ENCODE measurements around the gene ROR1. TPM values are rescaled to one million over a fixed set of nuclear protein-coding genes. Genes with fewer than 3 reads are reported as not detected.

Gene ROR1
- total RNA-seq, 6 experiments from 2014 or later = 7.4 to 9.4 (median 8.9) TPM

GRCh38 chr1:63871463-63871862 lies 97.6 kb downstream of the ROR1 start:
- Mint-ChIP-seq H3K4me3 (no peak overlapping the region), H3K9me3 (no peaks in the 10 kb centered on the region), H3K4me1 (ENCODE audit: low read depth) (peaks cover 51% of the 10 kb centered on the region), H3K36me3 (ENCODE audit: low read depth) (no peaks in the 10 kb centered on the region), H3K27ac (no peak overlapping the region), H3K27me3 (ENCODE audit: insufficient read depth) (no peaks in the 10 kb centered on the region; the same call in 1 of the 2 replicates)
- no peak for DNase-seq
- no peak for TF ChIP-seq CTCF (IDR thresholded peaks at IDR 0.05)

- no peaks in the 10 kb centered on the region for H3K9me3 Mint-ChIP-seq
- peak overlapping the region; percentile 71 for H3K4me3 Mint-ChIP-seq
- peaks cover 61% of the 10 kb centered on the region for H3K4me1 Mint-ChIP-seq (ENCODE audit: low read depth)
- TF ChIP-seq CTCF (IDR thresholded peaks at IDR 0.05) = no peak; the same call in 1 of the 2 replicates
- no peaks in the 10 kb centered on the region; the same call in 1 of the 2 replicates for H3K27me3 Mint-ChIP-seq (ENCODE audit: insufficient read depth)
- peak; percentile 84 for DNase-seq
- H3K27ac Mint-ChIP-seq = peak overlapping the region; percentile 82
- no peaks in the 10 kb centered on the region for H3K36me3 Mint-ChIP-seq (ENCODE audit: low read depth)
Measured at GRCh38 chr1:63873751-63874150, 99.9 kb downstream of the ROR1 start.

GRCh38 chr1:63874278-63874880 lies 100.6 kb downstream of the ROR1 start:
- peak overlapping the region; percentile 71 for H3K4me3 Mint-ChIP-seq
- no peaks in the 10 kb centered on the region; the same call in 1 of the 2 replicates for H3K27me3 Mint-ChIP-seq (ENCODE audit: insufficient read depth)
- H3K36me3 Mint-ChIP-seq (ENCODE audit: low read depth) = no peaks in the 10 kb centered on the region
- TF ChIP-seq CTCF (IDR thresholded peaks at IDR 0.05) = peak; percentile 13; the same call in 1 of the 2 replicates
- H3K27ac Mint-ChIP-seq = peak overlapping the region; percentile 82
- DNase-seq = peak; percentile 38
- H3K4me1 Mint-ChIP-seq (ENCODE audit: low read depth) = peaks cover 67% of the 10 kb centered on the region
- H3K9me3 Mint-ChIP-seq = no peaks in the 10 kb centered on the region

DNA sequence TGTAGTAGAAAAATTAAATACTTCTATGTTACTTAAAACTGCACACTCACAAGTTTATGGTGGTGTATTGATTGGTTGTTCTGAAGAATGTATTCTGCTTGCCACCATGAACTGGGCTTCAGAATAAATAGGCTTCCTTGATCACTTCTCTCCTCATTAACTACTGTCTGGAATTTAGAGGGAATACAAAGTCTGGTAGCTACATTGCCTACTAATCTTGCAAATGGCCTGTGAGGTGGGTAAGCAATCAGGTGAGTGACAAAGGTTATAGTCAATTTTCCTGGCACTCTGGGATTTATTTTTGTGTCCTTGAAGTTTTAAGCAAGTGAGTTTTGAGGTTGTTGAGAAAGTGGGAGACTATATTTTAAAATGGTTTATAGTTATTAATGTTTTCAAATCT lies 101.8 kb downstream of the ROR1 start:
- H3K4me1 Mint-ChIP-seq (ENCODE audit: low read depth) = peaks cover 73% of the 10 kb centered on the region
- H3K4me3 Mint-ChIP-seq = peak overlapping the region; percentile 34
- no peak for TF ChIP-seq CTCF (IDR thresholded peaks at IDR 0.05)
- H3K27me3 Mint-ChIP-seq (ENCODE audit: insufficient read depth) = no peaks in the 10 kb centered on the region; the same call in 1 of the 2 replicates
- H3K27ac Mint-ChIP-seq = no peak overlapping the region
- H3K36me3 Mint-ChIP-seq (ENCODE audit: low read depth) = no peaks in the 10 kb centered on the region
- no peak for DNase-seq
- no peaks in the 10 kb centered on the region for H3K9me3 Mint-ChIP-seq

DNA sequence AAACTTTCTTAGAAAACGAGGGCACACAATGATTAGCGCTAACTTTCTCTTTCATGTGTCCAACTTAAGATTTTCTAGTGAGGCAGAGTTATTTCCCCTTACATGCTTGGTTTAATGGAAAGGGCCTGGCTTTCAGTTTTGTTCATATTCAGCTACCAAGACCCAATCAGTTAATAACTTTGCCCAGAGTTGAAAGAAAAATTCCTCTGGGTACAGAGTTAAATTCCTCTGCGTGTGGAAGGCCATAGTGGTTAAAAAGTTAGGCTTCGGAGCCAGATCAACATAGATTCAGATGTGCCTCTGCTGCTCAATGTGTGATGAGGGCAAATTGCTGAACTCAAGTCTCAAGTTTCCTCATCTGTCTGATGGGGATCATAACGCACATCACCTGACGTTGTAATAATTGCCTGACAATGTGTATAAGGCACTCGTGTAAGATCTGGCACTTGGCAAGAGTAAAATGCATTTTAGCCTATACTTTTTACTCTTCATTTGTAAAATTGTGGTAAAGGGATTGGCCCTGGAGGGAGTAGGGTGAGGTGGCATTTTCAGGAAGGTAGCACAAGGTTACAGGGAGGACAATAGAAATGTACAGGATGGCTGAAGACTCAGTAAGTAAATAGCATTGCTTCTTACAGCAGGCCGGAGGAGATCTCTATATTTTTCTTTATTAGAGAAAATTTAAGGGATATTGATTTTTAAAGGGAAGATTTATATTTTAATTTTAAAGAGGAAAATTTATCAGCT lies 103.4 kb downstream of the ROR1 start:
- no peak overlapping the region for H3K4me3 Mint-ChIP-seq
- no peaks in the 10 kb centered on the region for H3K27me3 Mint-ChIP-seq (ENCODE audit: insufficient read depth)
- H3K4me1 Mint-ChIP-seq (ENCODE audit: low read depth) = peaks cover 78% of the 10 kb centered on the region
- H3K27ac Mint-ChIP-seq = no peak overlapping the region
- no peak for DNase-seq
- H3K9me3 Mint-ChIP-seq = no peaks in the 10 kb centered on the region
- TF ChIP-seq CTCF (IDR thresholded peaks at IDR 0.05) = no peak
- H3K36me3 Mint-ChIP-seq (ENCODE audit: low read depth) = no peaks in the 10 kb centered on the region
